ENCODE results near the gene LBP. TPM values are rescaled to one million over a fixed set of nuclear protein-coding genes. Genes with fewer than 3 reads are reported as not detected.
A peak's percentile ranks its signal among the peaks of the same experiment; 100 is the strongest.

LBP gene
- total and polyA plus RNA-seq, 10 of the 15 experiments (the other 5 are each of a cell fraction or from before 2014, with no cell fraction given): 0.04 to 0.10 TPM; not detected in 8

GRCh38 chr20:38418509-38419204, 72.4 kb downstream of the LBP start (continued):
- TF ChIP-seq CUX1 (IDR thresholded peaks at IDR 0.05; ENCODE audit: insufficient replicate concordance, low read depth, low read length) (no peak), POLR2AphosphoS5 (IDR thresholded peaks at IDR 0.05; ENCODE audit: low read length) (peak; percentile 64; the same call in 1 of the 2 replicates), PML (IDR thresholded peaks at IDR 0.05; ENCODE audit: low read length) (peak; percentile 29), USF2 (IDR thresholded peaks at IDR 0.05; ENCODE audit: borderline replicate concordance, low read depth, low read length) (no peak)

All from GM12878 (cell line).